HL-60/S4 (cell line): ENCODE measurements around the gene PPM1H.
"Not testable (repeated sequence)": the region's sequence is repeated elsewhere in the genome, so short reads cannot be mapped to it uniquely, and the experiment has no call there.

Source experiments
- in situ Hi-C: fragments of 300-500 bp; cut with MboI; formaldehyde crosslinking; loops from 2 replicates; pipeline ENCODE4 v1.14.3; 2022; ENCODE audit warnings: low sequenced_read_pairs

PPM1H gene

GRCh38 chr12:62934799-62935674 is at the start of gene PPM1H:
PPM1H (minus strand) TSS chr12:62935150; CDS start chr12:62934736, 414 bp downstream.
- in situ Hi-C loops = no loop called here

DNA sequence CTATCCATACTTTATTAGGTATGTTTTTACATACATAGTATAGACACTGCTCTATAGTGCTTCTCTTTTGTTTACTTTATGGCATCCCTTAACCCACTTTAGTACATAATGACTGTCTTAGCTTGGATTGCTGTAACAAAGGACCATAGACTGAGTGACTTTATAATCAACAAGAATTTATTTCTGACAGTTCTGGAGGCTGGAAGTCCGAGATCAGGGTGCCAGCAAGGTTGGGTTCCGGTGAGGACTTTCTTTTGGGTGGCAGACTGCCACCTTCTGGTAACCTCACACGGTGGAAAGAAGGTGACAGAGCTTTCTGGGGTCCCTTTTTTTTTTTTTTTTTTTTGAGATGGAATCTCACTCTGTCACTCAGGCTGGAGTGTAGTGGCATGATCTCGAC is 48.6 kb upstream of the PPM1H start:
- in situ Hi-C loops = no loop called here

GRCh38 chr12:62978768-62979167 is 43.8 kb upstream of the PPM1H start:
- in situ Hi-C loops = no loop called here

GRCh38 chr12:62977883-62978282 is 42.9 kb upstream of the PPM1H start:
- in situ Hi-C loops = no loop called here

DNA sequence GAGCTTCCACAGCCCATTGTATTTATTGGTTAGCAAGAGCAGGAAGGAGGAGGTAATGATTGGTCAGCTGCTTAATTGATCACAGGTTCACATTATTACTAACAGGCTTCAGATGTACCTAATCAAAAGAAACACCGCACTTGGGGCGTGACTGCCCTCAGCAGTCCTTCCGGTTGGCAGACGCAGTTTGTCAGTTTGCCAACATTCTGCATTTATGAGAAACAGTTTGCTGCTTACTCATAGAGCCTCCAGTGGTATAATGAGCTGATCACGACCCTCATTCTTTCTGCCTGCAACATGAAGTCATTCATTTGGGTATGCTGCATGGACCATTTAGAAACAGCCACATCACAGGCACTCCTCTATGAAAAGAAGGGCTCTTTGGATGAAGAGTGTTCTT is 42.5 kb upstream of the PPM1H start:
- in situ Hi-C loops = no loop called here

GRCh38 chr12:62976110-62976662 is 41.2 kb upstream of the PPM1H start:
- in situ Hi-C loops = no loop called here

- in situ Hi-C loops = no loop called here
Observed at GRCh38 chr12:62971769-62972525, 37.0 kb upstream of the PPM1H start.

- in situ Hi-C loops = no loop called here
Observed at GRCh38 chr12:62969695-62970094, 34.7 kb upstream of the PPM1H start.

DNA sequence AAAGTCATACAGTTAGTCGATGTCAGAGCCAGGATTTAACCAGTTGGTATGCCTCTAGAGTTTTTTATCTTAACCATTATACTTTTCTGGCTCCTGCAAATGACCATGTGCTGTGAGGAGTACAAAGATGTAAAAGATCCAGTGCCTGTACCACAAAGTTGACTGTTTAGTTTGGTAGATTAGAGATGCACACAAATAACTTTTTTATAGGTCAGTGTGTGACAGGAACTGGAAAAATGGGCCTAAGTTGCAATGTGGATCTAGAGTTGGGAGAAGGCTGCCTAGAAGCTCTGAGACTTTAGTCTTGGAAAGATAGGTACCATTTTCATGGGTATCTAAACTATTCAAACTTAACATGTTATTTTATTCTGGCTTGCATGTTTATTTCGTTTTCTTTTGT is 32.8 kb upstream of the PPM1H start:
- in situ Hi-C loops = no loop called here

DNA sequence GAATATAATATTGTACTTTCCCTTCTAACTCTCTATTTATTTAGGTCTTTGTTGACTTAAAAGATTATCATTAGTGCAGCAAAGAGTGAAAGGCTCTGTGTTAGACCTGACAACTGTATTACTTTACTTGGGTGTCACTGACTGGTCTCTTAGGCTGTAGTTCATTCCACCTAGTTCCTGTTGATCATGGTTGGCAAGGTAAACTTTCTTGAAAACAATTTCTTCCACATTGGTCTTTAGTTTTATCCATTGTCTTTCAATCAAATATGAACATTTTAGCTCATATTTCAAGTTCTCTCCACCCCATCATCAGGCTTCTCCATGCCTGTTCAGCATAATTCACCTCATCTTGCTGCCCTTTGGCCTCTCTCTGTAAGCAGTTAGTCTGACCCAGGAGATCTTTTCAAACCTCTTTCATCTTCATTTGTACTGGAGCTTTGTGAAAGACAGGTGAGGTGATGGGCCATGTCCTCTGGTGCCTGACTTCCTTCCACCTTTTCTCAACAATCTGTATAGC is 32.1 kb upstream of the PPM1H start:
- in situ Hi-C loops = no loop called here

- in situ Hi-C loops = not testable (repeated sequence)
Observed at GRCh38 chr12:62966446-62966989, 31.6 kb upstream of the PPM1H start.

- in situ Hi-C loops = not testable (repeated sequence)
Observed at GRCh38 chr12:62965700-62966099, 30.8 kb upstream of the PPM1H start.

- in situ Hi-C loops = not testable (repeated sequence)
Observed at GRCh38 chr12:62965242-62965641, 30.3 kb upstream of the PPM1H start.

DNA sequence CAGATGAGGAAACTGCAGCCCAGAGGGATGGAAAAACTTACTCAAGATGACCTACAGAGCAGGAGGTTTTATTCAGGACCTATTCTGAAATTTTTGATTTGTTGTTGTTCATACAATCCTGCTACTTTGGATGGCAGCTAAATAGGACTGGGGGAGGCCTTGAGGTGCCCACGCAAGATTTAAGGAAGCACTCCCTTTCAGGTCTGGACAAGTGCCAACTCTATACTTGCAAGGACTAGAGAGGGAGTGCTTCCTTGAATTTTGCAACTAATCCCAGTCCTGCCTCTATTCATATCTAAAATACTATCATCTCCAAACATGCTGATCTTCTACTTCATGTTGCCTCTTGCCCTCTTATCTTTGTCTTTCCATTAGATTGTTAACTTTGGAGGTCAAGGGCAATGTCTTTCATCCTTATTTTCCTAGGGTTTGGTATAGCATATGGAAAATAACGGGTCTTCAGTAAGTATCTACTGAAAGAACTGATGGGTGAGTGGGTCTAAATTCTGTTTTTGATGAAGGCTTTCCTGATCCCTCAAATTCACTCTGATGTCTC is 28.6 kb upstream of the PPM1H start:
- in situ Hi-C loops = no loop called here

DNA sequence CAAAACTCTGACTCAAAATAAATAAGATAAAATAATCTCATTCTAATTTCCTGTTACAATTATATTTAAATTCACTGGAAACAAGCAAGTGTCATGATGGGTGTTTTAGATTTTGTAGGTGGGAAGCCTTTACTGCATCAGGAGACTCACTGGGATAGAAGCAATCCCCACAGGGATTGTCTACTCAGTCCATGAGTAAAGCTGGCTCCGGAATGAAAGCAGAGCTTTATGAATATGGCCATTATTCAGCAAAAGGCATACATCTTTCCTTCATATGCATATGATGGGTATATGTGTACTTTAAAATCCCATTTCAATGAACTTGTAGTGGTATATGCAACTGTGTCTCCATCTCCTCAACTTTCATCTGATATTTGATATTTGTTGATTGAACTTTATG is 25.4 kb upstream of the PPM1H start:
- in situ Hi-C loops = no loop called here

DNA sequence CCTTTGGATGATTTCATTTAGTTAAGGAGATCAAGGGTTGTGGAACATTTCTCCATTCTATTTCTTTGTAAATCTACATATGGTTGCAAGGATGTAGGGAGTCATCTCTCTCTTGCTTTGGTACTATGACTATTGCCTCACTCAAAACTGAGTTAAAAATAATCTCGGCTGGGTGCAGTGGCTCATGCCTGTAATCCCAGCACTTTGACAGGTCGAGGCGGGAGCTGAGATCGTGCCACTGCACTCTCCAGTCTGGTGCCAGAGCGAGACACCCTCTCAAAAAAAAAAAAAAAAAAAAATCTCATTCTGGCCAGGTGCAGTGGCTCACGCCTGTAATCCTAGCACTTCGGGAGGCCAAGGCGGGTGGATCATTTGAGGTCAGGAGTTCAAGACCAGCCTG is 24.8 kb upstream of the PPM1H start:
- in situ Hi-C loops = no loop called here

- in situ Hi-C loops = no loop called here
Observed at GRCh38 chr12:62957233-62957953, 22.4 kb upstream of the PPM1H start.

DNA sequence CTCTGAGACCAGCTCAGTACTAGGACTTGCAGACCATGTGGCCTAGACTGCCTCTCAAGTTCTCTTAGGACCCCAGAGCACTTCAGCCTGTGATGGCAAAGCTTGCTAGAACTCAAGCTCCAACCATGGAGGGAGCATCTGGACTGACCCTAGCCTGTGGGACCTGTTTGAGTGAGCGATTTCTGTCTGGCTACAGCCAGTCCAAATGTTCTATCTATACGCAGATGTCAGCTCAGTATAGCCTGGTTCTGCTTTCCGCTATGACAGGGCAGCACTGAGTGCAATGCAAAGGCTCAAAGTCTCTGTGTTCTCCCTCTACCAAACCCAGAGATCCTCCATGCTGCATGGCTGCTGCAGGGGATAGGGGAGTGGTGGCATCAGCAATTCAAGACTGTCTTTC is 20.7 kb upstream of the PPM1H start:
- in situ Hi-C loops = no loop called here

- in situ Hi-C loops = no loop called here
Observed at GRCh38 chr12:62950317-62950716, 15.4 kb upstream of the PPM1H start.

DNA sequence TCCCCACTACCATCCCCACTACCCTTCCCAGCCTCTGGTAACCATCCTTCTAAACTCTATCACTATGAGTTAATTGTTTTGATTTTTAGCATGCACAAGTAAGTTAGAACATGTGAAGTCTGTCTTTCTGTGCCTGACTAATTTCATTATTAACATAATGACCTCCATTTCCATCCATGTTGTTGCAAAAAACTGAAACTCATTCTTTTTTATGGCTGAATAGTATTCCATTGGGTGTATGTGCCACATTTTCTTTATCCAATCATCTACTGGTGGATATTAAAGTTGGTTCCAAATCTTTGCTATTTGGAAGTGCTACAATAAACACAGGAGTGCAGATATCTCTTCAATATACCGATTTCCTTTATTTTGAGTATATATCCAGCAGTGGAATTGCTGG is 13.2 kb upstream of the PPM1H start:
- in situ Hi-C loops = no loop called here
